Effector memory CD8-positive, alpha-beta T cell (primary cell): ENCODE results near the gene SYP.
A peak's percentile ranks its signal among the peaks of the same experiment; 100 is the strongest.

Source experiments
- ATAC-seq: fragments of 150-1000 bp; cut with Tn5 transposase; replicated peaks from 2 replicates; pipeline ENCODE4 v1.10.0; 2021; ENCODE audit warnings: mild to moderate bottlenecking, moderate library complexity
- DNase-seq, 3 experiments: peaks; one replicate each; pipeline ENCODE4 v3.0.0; 2021
- H3K27ac Mint-ChIP-seq, 2 donors: one replicate each; pipeline ENCODE4 v1.8.0; 2022; ENCODE audit warnings: mild to moderate bottlenecking in 2 of 2, mixed read lengths in 2 of 2, moderate library complexity in 2 of 2
- H3K27me3 Mint-ChIP-seq, 2 donors: one replicate each; pipeline ENCODE4 v1.8.0; 2022; ENCODE audit warnings: mixed read lengths in 2 of 2
- H3K36me3 Mint-ChIP-seq: one replicate; pipeline ENCODE4 v1.8.0; 2022; ENCODE audit warnings: mild to moderate bottlenecking, moderate library complexity, mixed read lengths; ENCODE audit not compliant: insufficient read depth
- H3K4me1 Mint-ChIP-seq, 2 donors: one replicate each; pipeline ENCODE4 v1.8.0; 2022; ENCODE audit warnings: low read depth in 2 of 2, mixed read lengths in 2 of 2
- H3K4me3 Mint-ChIP-seq, 2 donors: one replicate each; pipeline ENCODE4 v1.8.0; 2022; ENCODE audit warnings: mild to moderate bottlenecking in 2 of 2, mixed read lengths in 2 of 2, moderate library complexity in 2 of 2
- H3K9me3 Mint-ChIP-seq, 2 donors: one replicate each; pipeline ENCODE4 v1.8.0; 2022; ENCODE audit warnings: mixed read lengths in 2 of 2

SYP gene

GRCh38 chrX:49232525-49232924 is 32.5 kb upstream of the SYP start:
- DNase-seq = no peak
- Mint-ChIP-seq H3K9me3 (no peaks in the 10 kb centered on the region), H3K4me1 (peaks cover 17 to 25% of the 10 kb centered on the region in 2 donors), H3K4me3 (peak overlapping the region in 1 of 2 donors; percentile 17), H3K27me3 (peaks cover 0 to under 1% of the 10 kb centered on the region in 2 donors), H3K36me3 (peaks cover 22% of the 10 kb centered on the region), H3K27ac (peak overlapping the region in 1 of 2 donors; percentile 86)
- ATAC-seq = no peak

- DNase-seq = no peak
- ATAC-seq = no peak
- Mint-ChIP-seq H3K36me3 (peaks cover 21% of the 10 kb centered on the region), H3K4me3 (peak overlapping the region; percentile 76 to 77), H3K9me3 (no peaks in the 10 kb centered on the region), H3K27ac (peak overlapping the region; percentile 86 to 90), H3K27me3 (peaks cover 0 to 4% of the 10 kb centered on the region in 2 donors), H3K4me1 (peaks cover 9 to 18% of the 10 kb centered on the region in 2 donors)
Measured at GRCh38 chrX:49231333-49232000, 31.5 kb upstream of the SYP start.

- peak overlapping the region; percentile 86 to 90 for H3K27ac Mint-ChIP-seq
- H3K4me3 Mint-ChIP-seq = peak overlapping the region; percentile 76 to 77
- peak; percentile 25 to 33 (median 28) for DNase-seq
- peak; percentile 77 for ATAC-seq
- H3K27me3 Mint-ChIP-seq = peaks cover 4 to 6% of the 10 kb centered on the region in 2 donors
- peaks cover 13% of the 10 kb centered on the region for H3K36me3 Mint-ChIP-seq
- H3K4me1 Mint-ChIP-seq = peaks cover 9 to 13% of the 10 kb centered on the region in 2 donors
- no peaks in the 10 kb centered on the region for H3K9me3 Mint-ChIP-seq
Measured at GRCh38 chrX:49230500-49231232, 30.7 kb upstream of the SYP start.

- ATAC-seq (no peak), DNase-seq (no peak)
- H3K36me3 Mint-ChIP-seq = peaks cover 10% of the 10 kb centered on the region
- H3K9me3 Mint-ChIP-seq = no peaks in the 10 kb centered on the region
- H3K4me3 Mint-ChIP-seq = no peak overlapping the region
- H3K27ac Mint-ChIP-seq = no peak overlapping the region
- peaks cover 8 to 9% of the 10 kb centered on the region in 2 donors for H3K4me1 Mint-ChIP-seq
- peaks cover 24% of the 10 kb centered on the region in 2 donors for H3K27me3 Mint-ChIP-seq
Measured at GRCh38 chrX:49228185-49228584, 28.2 kb upstream of the SYP start.

GRCh38 chrX:49227726-49228125 is 27.7 kb upstream of the SYP start:
- DNase-seq (no peak), ATAC-seq (no peak)
- peaks cover 24 to 28% of the 10 kb centered on the region in 2 donors for H3K27me3 Mint-ChIP-seq
- H3K4me1 Mint-ChIP-seq = peaks cover 8 to 9% of the 10 kb centered on the region in 2 donors
- peak overlapping the region in 1 of 2 donors; percentile 61 for H3K27ac Mint-ChIP-seq
- H3K36me3 Mint-ChIP-seq = peaks cover 10% of the 10 kb centered on the region
- no peaks in the 10 kb centered on the region for H3K9me3 Mint-ChIP-seq
- H3K4me3 Mint-ChIP-seq = no peak overlapping the region

- H3K4me1 Mint-ChIP-seq = peaks cover 8 to 9% of the 10 kb centered on the region in 2 donors
- peaks cover 6% of the 10 kb centered on the region for H3K36me3 Mint-ChIP-seq
- DNase-seq (no peak), ATAC-seq (no peak)
- no peak overlapping the region for H3K27ac Mint-ChIP-seq
- peaks cover 24 to 30% of the 10 kb centered on the region in 2 donors for H3K27me3 Mint-ChIP-seq
- H3K9me3 Mint-ChIP-seq = no peaks in the 10 kb centered on the region
- H3K4me3 Mint-ChIP-seq = no peak overlapping the region
Measured at GRCh38 chrX:49226946-49227345, 27.0 kb upstream of the SYP start.

- ATAC-seq = no peak
- H3K4me3 Mint-ChIP-seq = no peak overlapping the region
Measured at GRCh38 chrX:49225858-49226257, 25.9 kb upstream of the SYP start.

GRCh38 chrX:49221868-49222267 is 21.9 kb upstream of the SYP start:
- Mint-ChIP-seq H3K4me1 (no peaks in the 10 kb centered on the region), H3K27me3 (peaks cover 19 to 30% of the 10 kb centered on the region in 2 donors), H3K36me3 (no peaks in the 10 kb centered on the region), H3K9me3 (no peaks in the 10 kb centered on the region), H3K27ac (peak overlapping the region in 1 of 2 donors; percentile 3), H3K4me3 (no peak overlapping the region)
- DNase-seq (no peak), ATAC-seq (no peak)

More at GRCh38 chrX:49225858-49226257, 25.9 kb upstream of the SYP start:
- DNase-seq = no peak
- Mint-ChIP-seq H3K36me3 (peaks cover 3% of the 10 kb centered on the region), H3K27me3 (peaks cover 24 to 30% of the 10 kb centered on the region in 2 donors), H3K4me1 (peaks cover 0 to 4% of the 10 kb centered on the region in 2 donors), H3K27ac (no peak overlapping the region), H3K9me3 (no peaks in the 10 kb centered on the region)

GRCh38 chrX:49220100-49220499 is 20.1 kb upstream of the SYP start:
- H3K4me1 Mint-ChIP-seq = no peaks in the 10 kb centered on the region
- no peaks in the 10 kb centered on the region for H3K36me3 Mint-ChIP-seq
- H3K27ac Mint-ChIP-seq = no peak overlapping the region
- DNase-seq (no peak), ATAC-seq (no peak)
- H3K27me3 Mint-ChIP-seq = peaks cover 13 to 20% of the 10 kb centered on the region in 2 donors
- no peak overlapping the region for H3K4me3 Mint-ChIP-seq
- no peaks in the 10 kb centered on the region for H3K9me3 Mint-ChIP-seq

- peaks cover 0 to 22% of the 10 kb centered on the region in 2 donors for H3K27me3 Mint-ChIP-seq
- no peaks in the 10 kb centered on the region for H3K4me1 Mint-ChIP-seq
- H3K9me3 Mint-ChIP-seq = peaks cover 0 to 4% of the 10 kb centered on the region in 2 donors
- H3K36me3 Mint-ChIP-seq = no peaks in the 10 kb centered on the region
- no peak overlapping the region for H3K27ac Mint-ChIP-seq
- ATAC-seq (no peak), DNase-seq (no peak)
- H3K4me3 Mint-ChIP-seq = no peak overlapping the region
Measured at GRCh38 chrX:49214996-49215526, 15.1 kb upstream of the SYP start.

- Mint-ChIP-seq H3K27ac (no peak overlapping the region), H3K27me3 (peaks cover 0 to 22% of the 10 kb centered on the region in 2 donors), H3K4me3 (no peak overlapping the region), H3K4me1 (no peaks in the 10 kb centered on the region), H3K9me3 (peaks cover 0 to 4% of the 10 kb centered on the region in 2 donors), H3K36me3 (no peaks in the 10 kb centered on the region)
- ATAC-seq = no peak
- DNase-seq = no peak
Measured at GRCh38 chrX:49214416-49214815, 14.4 kb upstream of the SYP start.

- Mint-ChIP-seq H3K27ac (no peak overlapping the region), H3K27me3 (peaks cover 0 to 22% of the 10 kb centered on the region in 2 donors), H3K4me3 (no peak overlapping the region), H3K36me3 (no peaks in the 10 kb centered on the region), H3K9me3 (peaks cover 0 to 4% of the 10 kb centered on the region in 2 donors), H3K4me1 (no peaks in the 10 kb centered on the region)
- ATAC-seq = no peak
- DNase-seq = no peak
Measured at GRCh38 chrX:49212861-49213260, 12.9 kb upstream of the SYP start.

GRCh38 chrX:49212209-49212608 is 12.2 kb upstream of the SYP start:
- no peaks in the 10 kb centered on the region for H3K36me3 Mint-ChIP-seq
- H3K4me3 Mint-ChIP-seq = no peak overlapping the region
- DNase-seq = no peak
- no peaks in the 10 kb centered on the region for H3K4me1 Mint-ChIP-seq
- peaks cover 0 to 4% of the 10 kb centered on the region in 2 donors for H3K9me3 Mint-ChIP-seq
- no peak overlapping the region for H3K27ac Mint-ChIP-seq
- no peak for ATAC-seq
- peaks cover 0 to 22% of the 10 kb centered on the region in 2 donors for H3K27me3 Mint-ChIP-seq
